GM18873 (cell line): ENCODE results near the gene MSX1.

Experiments
- ATAC-seq: cut with Tn5 transposase; IDR thresholded peaks from one replicate; pipeline ENCODE4 v1.9.1; 2021; ENCODE audit warnings: mild to moderate bottlenecking, moderate library complexity, moderate number of reproducible peaks; ENCODE audit not compliant: unreplicated experiment, low FRiP score

The MSX1 gene

DNA sequence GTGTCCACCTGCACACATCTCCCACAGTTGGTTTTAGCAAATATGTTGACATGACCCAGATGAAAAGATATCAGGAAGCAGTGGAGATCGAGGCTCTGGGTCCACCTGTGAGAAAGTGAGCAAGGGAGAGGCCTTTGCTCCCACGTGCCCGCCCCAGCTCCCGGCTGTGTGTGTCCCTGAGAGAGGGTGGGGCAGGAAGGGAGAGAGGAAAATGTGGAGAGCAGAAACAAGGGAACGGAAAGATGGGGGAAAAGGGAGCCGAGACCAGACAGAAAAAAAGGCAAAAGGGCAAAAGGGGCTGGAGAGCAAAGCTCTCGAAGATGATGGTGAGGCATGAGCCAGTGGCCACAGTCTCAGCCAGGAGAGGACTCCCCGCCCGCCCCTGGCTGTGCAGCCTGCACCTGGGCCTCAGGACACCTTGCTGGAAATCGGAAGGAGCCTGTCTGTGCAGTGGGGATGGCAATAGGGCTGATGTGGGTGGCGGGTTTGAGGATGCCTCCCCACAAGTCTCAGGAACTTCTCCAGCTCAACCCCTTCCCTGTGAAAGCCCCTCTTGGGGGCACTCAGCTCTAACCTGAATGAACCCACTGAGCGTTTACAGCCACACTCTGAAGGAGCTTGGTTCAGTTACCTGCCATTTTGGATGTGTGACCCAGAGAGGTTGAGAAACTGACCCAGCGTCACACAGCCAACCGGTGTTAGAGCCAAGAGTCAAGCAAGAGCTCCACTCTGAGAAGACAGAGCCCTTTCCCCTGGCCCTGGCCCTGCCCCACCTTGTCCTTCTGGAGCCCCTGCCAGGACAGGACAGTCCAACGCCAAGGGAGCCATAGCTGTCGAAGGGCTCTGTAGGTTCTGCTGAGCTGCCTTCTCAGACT lies 20.3 kb upstream of the MSX1 start:
- no peak for ATAC-seq

DNA sequence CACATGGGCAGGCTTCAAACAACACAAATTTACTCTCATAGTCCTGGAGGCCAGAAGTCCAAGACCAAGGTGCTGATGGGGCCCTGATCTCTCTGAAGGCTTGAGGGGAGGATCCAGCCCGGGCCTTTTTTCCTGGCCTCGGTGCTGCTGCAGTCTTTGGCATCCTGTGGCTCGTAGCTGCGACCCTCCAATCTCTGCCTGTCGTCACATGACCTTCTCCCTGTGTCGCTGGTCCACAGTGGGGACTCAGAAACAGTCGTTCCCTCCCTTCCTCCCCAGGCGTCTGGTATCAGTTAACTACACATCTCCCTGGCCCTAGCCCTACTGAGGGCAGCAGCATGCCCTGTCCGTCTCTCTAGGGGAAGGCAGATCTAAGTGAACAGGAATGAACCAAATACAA lies 19.1 kb upstream of the MSX1 start:
- ATAC-seq: no peak

DNA sequence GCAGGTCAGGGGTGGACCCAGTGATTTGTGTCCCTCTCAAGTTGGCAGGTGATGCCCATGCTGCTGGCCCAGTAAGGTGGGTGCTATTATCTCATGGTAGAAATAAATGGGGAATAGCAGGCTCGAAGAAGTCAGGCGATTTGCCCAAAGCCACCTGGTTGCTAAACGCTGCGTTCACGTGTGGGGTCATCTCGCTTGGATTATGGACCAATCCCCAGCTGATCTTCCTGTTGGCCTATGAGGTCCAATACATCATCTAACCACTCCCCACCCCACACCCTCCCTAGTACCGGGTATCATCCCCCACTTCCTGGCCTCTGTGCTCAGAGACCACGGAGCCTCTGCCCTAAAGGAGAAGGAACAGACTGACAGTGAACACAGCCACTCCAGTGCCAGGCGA lies 18.3 kb upstream of the MSX1 start:
- ATAC-seq: no peak

DNA sequence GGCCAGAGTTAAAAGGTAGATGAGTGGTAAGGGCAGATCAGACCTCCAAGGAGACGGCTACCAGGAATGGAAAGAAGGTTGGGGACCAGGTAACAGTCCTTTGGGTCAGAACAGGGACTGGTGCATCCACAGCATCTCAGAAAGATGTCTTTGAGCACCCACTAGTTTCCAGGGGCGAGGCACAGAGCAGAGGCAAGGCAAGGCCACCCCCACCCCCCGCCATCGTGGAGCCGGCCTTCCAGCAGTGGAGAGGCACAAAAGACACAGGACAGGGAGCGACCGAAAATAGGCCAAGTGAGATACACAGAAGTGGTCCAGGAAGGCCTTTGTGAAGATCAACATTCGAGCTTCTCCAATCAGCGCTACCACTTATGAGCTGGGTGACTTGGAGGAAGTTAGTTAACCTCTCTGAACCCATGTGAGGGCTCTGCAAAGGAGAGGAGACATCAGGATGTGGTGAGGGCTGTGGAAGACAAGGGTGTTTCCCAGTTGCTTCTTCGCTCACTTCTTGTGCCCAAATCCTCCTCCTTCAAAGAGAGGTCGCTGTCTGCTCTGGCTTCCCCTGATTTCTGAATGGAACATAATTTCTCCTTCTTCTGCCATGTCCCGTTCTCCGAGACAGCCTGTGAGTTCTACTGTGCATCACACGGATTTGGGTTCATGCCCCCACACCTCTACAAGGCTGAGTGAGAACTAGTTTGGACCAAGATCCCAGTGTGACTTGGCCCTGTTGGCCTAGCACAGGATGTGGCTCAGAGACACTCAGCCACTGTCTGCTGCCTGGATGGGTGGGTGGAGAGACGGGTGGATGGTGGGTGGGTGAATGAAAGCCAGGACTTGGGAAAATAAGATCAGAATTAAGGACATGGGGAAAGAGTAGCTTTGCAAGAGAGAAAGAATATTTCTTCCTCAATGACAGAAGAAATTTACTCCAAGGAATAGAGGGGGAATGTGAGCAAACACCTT lies 16.7 kb upstream of the MSX1 start:
- no peak for ATAC-seq

DNA sequence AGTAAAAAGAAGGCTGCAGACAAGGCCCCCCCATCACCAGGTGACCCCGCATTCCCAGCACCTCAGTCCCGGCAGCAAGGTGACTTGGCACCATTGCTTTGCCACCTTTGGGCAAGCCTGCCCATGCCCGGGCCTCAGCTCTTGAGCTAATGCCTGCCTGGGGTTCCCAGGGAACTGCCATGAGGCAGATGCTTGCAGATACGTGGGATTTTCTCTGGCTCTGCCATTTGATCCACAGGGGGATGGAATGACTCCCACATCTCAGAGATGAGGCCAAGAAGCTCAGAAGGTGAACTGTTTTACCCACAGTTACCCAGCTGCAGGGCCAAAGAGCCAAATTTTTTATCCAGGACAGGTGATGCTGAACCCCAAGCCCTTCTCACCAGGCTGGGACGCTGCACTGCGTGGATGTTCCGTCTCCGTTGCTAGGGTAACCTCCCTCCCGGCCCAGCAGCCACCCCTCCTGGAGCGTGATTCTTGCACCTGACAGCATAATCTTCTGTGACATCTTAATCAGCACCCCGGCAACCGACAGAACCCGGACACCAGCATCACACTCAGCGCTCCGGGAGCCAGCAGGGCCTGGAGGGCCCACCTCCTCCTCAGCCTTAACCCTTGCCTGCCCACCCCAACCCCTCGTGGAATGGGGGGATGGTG lies 15.7 kb upstream of the MSX1 start:
- ATAC-seq: no peak

DNA sequence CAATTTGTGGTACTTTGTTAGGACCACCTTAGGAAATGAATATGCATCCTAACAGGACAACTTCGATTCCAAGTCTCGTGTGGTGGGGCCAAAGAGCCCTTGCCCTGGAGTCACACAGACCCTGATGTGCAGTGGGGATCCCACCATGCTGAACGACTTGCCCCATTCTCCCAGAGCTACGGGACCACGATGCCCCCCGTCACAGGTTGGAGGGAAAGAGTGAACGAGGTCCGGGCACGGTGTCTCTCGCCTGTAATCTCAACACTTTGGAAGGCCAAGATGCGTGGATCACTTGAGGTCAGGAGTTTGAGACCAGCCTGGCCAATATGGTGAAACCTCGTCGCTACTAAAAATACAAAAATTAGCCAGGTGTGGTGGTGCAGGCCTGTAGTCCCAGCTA lies 14.4 kb upstream of the MSX1 start:
- ATAC-seq: no peak

DNA sequence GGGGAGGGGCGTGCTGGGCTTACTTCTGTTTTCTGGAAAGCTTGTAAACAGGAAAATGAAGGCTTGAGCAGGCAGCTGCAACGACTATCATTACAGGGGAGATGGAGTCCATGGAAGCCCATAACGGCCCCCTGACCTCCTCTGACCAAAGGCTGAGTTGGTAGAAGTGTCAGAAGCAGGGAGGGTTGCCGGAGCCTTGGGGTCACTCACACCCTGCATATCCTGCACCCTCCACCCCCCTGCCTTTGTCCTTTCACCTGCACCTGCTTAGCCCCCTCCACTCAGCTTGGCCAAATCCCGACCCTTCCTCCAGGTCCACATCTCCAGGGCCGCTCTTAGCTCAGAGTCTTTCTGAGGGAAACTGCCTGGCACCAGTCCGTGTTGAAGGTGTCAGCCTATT lies 12.5 kb upstream of the MSX1 start:
- ATAC-seq: no peak

DNA sequence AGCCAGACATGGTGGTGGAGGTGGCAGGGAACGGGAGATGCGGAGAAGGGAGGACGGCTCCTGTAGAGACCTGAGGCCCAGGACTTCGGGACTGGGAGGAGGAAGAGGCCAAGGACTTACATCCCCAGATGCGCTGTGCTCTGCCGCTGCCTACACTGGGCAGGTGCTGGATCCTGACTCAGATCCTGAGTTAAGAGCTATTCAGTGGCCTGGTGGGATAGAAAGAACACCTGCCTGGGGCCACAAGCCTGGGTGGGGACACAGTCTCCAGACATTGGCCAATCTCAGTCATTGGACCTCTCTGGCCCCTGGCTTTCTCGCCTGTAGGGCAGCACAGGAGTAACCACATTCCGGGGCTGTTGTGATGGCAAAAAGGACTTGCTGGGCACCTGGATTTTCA lies 10.9 kb upstream of the MSX1 start:
- no peak for ATAC-seq

DNA sequence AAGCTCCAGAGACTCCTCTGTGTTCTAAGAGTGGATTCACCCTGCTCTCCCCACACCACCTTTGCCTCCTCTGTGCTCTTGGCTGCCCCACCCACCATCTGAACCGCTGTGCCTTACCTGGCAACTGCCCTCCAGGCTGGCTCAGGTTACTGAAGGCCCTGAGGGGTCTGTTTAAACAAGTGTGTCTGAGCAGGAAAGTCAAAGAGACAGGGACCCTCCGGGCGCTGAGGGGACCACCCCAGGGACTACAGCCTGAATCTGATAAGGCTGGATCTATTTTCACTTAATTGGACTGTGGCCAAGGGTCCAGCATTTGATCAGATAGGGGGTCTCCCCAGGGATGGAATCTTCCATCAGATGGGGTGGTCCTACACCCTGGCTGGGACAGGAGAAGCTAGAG lies 10.4 kb upstream of the MSX1 start:
- ATAC-seq: no peak

DNA sequence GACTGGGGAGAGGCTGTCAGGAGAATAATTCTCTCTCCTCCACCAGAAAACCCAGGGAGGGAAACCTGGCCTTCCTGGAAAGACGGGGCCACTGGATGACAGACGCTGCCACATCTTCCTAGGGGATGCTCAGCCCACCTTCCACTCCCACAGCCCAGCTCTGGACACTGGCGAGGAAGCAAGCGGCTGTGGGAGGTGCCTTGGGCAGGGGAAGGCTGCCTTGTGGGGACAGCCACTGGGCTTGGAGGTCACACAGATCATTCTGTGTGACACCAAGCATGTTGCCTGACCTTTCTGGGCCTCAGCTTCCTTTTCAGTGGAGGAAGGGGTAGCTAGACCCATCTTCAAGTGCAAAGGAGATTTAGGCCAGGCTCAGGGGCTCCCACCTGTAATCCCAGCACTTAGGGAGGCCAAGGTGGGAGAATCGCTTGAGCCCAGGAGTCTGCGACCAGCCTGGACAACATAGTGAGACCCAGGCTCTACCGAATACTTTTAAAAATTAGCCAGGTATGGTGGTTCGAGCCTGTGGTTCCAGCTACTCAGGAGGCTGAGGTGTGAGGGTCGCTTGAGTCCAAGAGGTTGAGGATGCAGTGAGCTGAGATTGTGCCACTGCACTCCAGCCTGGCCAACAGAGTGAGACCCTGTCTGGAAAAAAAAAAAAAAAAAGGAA lies 9.8 kb upstream of the MSX1 start:
- no peak for ATAC-seq

DNA sequence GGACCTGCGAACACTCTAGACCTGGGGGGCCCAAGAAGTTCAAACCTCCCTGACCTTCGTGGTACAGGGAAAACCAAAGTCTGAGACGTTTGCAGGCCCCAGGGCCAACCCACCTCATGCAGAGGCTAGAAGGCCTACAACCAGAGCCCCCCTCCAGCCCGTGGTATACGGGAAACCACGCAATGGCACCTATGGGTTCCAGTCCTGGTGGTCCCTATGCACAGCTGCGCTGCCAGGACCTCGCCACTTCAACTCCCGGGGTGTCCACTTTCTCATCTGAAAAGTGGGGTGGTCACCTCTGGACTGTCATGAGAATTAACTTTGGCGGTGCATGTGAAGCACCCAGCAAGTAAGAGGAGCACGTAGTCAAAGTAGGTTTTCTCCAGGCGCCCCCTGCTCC lies 8.4 kb upstream of the MSX1 start:
- no peak for ATAC-seq

DNA sequence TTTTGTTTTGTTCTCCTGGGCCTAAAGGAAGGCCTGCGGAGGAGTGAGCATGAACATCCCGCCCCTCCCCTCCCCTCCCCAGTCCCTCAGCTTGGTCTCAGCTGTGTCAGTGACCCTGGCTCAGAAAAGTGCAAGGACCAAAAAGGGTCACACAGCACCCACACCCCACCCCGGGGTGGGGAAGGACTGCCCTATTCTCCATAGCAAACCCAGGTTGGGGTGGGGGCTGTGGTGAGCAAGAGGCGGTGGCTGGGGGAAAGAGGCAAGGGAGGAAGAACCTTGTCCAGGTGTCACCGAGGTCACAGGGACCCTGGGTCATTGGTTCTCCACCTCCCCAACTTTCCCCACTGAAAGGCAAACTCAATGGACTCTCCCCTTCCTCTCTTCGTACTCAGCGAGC lies 7.6 kb upstream of the MSX1 start:
- no peak for ATAC-seq

DNA sequence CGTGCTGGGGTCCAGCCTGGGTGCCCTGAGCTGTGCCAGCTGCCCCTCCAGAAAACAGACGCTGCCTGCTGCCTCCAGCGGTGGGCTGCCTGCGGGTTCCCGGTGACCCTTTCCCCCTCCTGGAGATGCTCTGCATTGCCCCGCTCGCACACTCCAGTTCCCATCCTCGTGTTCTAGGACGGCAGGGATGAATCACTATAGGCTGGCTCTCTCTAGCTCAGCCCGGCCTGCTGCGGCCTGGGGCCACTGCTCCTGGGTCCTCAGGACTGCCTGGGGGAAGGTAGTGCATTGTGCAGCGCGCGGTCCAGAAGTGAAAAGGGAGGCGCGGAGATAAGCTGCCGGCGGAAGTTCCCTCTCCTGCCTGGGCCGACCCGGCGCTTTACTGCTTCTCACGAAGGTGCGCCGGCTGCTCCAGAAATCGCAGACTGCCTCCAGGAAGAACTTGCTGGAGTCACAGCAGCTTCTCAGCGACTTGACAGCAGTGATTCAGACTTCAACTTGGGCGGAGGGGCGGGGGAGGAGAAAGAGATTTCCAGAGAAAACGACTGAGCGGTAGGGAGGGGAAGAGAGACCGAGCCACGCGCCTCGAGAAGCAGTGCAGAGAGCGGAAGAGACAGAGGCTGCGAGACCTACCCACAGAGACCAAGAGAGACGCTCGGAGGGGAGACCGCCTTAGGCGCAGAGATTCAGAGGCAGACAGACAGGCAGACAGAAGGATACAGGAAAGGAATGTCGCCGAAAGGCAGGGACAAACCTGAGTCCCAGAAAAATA lies 6.7 kb upstream of the MSX1 start:
- no peak for ATAC-seq

DNA sequence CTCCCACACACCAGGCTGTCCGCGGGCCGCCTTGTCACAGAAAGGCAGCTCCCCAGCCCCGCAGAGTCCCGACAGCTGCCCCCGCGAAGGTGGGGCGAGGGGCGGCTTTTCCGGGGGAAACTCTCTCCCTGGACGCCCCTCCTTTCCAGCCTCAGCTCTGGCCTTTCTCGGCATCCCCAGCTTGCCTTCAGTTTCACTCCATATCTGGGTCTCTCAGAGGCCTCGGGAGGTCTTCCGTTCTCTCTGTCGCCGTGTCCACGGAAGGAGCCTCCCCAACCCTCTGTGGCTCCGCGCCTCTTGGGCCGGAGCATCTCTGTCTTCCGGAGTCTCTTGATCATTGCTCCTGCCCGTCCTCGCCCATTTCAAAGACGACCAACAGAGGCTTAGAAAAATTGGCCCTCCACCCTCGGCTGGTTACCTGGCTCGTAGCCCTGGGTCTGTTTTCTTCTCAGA lies 6.1 kb upstream of the MSX1 start:
- no peak for ATAC-seq

DNA sequence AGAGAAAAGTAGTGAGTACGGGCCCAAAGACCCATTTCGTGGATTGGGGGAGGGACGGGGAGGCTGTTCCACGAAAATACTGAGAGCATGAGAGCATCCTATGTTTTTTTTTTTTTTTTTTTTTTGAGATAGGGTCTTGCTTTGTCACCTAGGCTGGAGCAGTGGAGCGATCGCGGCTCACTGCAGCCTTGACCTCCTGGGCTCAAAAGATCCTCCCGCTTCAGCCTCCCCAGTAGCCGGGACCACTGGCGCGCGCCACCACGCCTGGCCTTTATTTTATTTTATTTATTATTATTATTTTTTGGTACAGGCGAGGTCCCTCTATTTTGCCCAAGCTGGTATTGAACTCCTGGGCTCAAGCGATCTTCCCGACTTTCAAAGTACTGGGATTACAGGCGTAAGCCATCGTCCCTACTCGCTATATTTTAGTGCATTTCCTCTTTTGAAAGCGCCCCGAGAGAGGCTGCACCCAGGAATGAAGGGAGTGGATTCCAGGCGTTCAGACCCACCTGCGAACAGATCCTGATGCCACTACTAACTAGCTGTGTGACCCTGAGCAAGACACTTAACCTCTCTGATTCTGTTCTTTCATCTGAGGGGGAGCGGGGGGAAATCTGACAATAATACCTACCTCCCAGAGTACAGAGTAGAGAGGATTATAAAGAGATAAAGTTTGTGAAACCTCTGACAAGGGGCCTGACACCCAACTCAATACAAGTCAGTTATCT lies 5.4 kb upstream of the MSX1 start:
- no peak for ATAC-seq

DNA sequence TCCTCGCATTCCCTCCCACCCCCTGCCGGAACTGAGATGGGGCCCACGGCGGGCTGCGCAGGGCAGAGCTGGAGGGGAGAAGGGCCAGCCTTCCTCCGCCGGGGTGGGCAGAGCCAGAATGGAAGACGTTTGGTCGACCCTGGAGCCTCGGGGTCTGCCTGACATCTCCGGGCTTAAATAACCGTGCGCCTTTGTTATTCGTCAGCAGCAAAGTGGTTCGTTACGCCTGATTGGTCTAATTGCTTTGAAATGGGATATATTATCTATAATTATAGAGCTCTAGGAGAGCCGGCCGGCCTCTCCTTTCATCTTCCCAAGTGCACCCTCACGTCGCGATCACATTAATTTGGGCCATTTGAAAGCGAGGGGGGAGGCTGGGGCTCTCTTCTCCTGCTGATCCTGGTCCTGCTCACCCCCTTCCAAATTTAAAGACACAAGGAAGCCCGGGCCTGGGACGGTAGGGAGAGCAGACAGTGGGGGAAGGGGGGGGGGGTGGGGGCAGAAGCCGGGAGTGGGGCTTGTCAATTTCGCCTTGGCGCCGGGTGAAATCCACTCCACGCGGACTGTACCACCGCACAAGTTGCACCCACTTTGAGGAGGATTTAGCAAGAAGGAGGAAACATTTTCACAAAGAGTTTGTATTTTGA lies 4.7 kb upstream of the MSX1 start:
- ATAC-seq: no peak

DNA sequence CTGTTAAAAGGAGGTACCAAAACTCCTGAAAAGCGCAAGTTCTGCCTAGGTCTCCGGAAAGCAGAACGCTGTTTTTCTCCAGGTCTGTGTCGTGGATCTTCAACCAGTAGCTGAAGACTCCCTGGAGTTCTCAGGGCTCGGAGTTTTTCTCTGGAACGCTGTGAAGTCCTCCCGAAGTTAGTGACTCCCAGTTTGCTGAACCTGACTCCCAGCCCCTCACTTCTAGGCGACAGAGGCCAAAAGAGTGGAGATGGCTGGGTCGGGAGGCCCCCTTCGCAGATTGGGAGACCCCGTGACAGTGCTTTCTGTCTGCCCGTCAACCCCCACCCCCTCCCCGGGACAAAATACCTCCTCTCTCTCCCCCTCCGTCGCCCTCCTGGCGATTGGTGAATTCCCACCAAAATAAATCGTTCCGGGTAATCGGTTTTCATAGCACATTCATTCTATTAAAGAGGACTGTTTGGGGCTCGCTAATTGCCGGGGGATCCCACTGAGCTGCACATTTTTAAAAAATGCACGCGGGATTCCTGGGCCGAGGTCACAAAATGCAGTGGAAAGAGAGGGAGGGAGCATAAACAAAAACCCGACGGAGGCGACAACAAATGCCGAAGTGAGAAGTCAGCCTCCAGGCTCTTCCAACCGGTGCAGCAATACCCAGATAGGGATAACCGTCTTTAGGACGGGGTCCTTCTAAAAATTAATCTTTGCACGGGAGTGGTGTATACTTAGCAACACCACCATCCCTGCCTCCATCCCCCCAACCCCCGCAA lies 4.0 kb upstream of the MSX1 start:
- ATAC-seq: no peak
